Measurements from ENCODE around the gene TSPAN16. TPM values are rescaled to one million over a fixed set of nuclear protein-coding genes. Genes with fewer than 3 reads are reported as not detected.

TSPAN16 gene
- total and polyA plus RNA-seq, 2 of the 13 experiments (the other 11 are each of a cell fraction or from before 2014, with no cell fraction given) = not detected

DNA sequence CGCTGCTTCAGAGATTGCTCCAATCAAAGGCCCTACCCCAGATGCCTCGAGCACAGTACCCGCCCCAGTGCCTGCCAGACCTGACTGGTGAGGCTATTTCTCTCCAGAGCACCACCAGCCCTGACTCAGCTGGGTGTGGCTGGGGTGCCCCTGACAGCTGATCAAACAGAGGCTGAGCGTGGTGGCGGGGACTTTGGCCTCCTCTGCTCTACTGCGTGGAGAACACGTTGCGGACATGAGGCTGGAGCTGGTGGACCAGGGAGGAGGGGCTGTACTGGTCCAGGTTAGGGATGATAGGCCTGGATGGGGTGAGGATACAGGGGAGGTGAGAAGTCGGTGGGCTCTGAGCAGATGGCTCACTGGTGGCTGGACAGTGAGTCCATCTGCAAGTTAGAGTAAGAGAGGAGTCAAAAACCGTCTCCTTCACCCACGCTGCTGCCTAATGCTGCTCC is 30.1 kb upstream of the TSPAN16 start (continued):
- TF ChIP-seq GPN1 (CRISPR knock-in tag; IDR thresholded peaks at IDR 0.05; ENCODE audit: borderline replicate concordance) (no peak), PRMT3 (CRISPR knock-in tag; IDR thresholded peaks at IDR 0.05; ENCODE audit: borderline replicate concordance, low read depth) (peak; percentile 63; the same call in 1 of the 2 replicates), ZNF777 (CRISPR knock-in tag; IDR thresholded peaks at IDR 0.05) (0 out of 2 replicates have a peak, but pooled peaks have one; percentile 21), ZNF382 (CRISPR knock-in tag; IDR thresholded peaks at IDR 0.05; ENCODE audit: borderline replicate concordance) (no peak), ZC3H4 (CRISPR knock-in tag; IDR thresholded peaks at IDR 0.05; ENCODE audit: borderline replicate concordance) (no peak), ZNF264 (CRISPR knock-in tag; IDR thresholded peaks at IDR 0.05) (peak; percentile 94), NFYB (CRISPR knock-in tag; IDR thresholded peaks at IDR 0.05) (no peak), ZNF883 (CRISPR knock-in tag; IDR thresholded peaks at IDR 0.05; ENCODE audit: not compliant biosample characterization) (peak; percentile 95), ZNF180 (CRISPR knock-in tag; IDR thresholded peaks at IDR 0.05; ENCODE audit: borderline replicate concordance, low read depth) (no peak), SP4 (CRISPR knock-in tag; IDR thresholded peaks at IDR 0.05) (peak; percentile 84), NKX3-1 (CRISPR knock-in tag; IDR thresholded peaks at IDR 0.05) (peak; percentile 60; the same call in 1 of the 2 replicates), NBN (conservative IDR thresholded peaks at IDR 0.05) (no peak), CEBPB (IDR thresholded peaks at IDR 0.05; ENCODE audit: borderline replicate concordance, low read depth, low read length) (no peak), ISX (CRISPR knock-in tag; conservative IDR thresholded peaks at IDR 0.05) (no peak), ELF3 (CRISPR knock-in tag; IDR thresholded peaks at IDR 0.05) (peak; percentile 92), BORCS8-MEF2B (CRISPR knock-in tag; IDR thresholded peaks at IDR 0.05) (peak; percentile 98), TAF1 (CRISPR knock-in tag; IDR thresholded peaks at IDR 0.05) (no peak; the same call in 1 of the 2 replicates), ATF1 (CRISPR knock-in tag; IDR thresholded peaks at IDR 0.05) (peak; percentile 24; the same call in 1 of the 2 replicates), ZNF292 (CRISPR knock-in tag; IDR thresholded peaks at IDR 0.05; ENCODE audit: borderline replicate concordance, low read depth) (peak; percentile 96; the same call in 1 of the 2 replicates), MIXL1 (CRISPR knock-in tag; IDR thresholded peaks at IDR 0.05) (peak; percentile 96)
- TF ChIP-seq, protein P1, sequence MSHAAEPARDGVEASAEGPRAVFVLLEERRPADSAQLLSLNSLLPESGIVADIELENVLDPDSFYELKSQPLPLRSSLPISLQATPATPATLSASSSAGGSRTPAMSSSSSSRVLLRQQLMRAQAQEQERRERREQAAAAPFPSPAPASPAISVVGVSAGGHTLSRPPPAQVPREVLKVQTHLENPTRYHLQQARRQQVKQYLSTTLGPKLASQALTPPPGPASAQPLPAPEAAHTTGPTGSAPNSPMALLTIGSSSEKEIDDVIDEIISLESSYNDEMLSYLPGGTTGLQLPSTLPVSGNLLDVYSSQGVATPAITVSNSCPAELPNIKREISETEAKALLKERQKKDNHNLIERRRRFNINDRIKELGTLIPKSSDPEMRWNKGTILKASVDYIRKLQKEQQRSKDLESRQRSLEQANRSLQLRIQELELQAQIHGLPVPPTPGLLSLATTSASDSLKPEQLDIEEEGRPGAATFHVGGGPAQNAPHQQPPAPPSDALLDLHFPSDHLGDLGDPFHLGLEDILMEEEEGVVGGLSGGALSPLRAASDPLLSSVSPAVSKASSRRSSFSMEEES (CRISPR knock-in tag; IDR thresholded peaks at IDR 0.05) = peak; percentile 87
- TF ChIP-seq, protein P2, sequence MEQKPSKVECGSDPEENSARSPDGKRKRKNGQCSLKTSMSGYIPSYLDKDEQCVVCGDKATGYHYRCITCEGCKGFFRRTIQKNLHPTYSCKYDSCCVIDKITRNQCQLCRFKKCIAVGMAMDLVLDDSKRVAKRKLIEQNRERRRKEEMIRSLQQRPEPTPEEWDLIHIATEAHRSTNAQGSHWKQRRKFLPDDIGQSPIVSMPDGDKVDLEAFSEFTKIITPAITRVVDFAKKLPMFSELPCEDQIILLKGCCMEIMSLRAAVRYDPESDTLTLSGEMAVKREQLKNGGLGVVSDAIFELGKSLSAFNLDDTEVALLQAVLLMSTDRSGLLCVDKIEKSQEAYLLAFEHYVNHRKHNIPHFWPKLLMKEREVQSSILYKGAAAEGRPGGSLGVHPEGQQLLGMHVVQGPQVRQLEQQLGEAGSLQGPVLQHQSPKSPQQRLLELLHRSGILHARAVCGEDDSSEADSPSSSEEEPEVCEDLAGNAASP (CRISPR knock-in tag; IDR thresholded peaks at IDR 0.05; ENCODE audit: borderline replicate concordance) = peak; percentile 85; the same call in 1 of the 2 replicates
- TF ChIP-seq, protein P3, sequence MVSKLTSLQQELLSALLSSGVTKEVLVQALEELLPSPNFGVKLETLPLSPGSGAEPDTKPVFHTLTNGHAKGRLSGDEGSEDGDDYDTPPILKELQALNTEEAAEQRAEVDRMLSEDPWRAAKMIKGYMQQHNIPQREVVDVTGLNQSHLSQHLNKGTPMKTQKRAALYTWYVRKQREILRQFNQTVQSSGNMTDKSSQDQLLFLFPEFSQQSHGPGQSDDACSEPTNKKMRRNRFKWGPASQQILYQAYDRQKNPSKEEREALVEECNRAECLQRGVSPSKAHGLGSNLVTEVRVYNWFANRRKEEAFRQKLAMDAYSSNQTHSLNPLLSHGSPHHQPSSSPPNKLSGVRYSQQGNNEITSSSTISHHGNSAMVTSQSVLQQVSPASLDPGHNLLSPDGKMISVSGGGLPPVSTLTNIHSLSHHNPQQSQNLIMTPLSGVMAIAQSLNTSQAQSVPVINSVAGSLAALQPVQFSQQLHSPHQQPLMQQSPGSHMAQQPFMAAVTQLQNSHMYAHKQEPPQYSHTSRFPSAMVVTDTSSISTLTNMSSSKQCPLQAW (CRISPR knock-in tag; IDR thresholded peaks at IDR 0.05) = peak; percentile 99
- TF ChIP-seq, protein P4, sequence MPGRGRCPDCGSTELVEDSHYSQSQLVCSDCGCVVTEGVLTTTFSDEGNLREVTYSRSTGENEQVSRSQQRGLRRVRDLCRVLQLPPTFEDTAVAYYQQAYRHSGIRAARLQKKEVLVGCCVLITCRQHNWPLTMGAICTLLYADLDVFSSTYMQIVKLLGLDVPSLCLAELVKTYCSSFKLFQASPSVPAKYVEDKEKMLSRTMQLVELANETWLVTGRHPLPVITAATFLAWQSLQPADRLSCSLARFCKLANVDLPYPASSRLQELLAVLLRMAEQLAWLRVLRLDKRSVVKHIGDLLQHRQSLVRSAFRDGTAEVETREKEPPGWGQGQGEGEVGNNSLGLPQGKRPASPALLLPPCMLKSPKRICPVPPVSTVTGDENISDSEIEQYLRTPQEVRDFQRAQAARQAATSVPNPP (CRISPR knock-in tag; IDR thresholded peaks at IDR 0.05) = peak; percentile 82; the same call in 1 of the 2 replicates
- TF ChIP-seq, protein P5, sequence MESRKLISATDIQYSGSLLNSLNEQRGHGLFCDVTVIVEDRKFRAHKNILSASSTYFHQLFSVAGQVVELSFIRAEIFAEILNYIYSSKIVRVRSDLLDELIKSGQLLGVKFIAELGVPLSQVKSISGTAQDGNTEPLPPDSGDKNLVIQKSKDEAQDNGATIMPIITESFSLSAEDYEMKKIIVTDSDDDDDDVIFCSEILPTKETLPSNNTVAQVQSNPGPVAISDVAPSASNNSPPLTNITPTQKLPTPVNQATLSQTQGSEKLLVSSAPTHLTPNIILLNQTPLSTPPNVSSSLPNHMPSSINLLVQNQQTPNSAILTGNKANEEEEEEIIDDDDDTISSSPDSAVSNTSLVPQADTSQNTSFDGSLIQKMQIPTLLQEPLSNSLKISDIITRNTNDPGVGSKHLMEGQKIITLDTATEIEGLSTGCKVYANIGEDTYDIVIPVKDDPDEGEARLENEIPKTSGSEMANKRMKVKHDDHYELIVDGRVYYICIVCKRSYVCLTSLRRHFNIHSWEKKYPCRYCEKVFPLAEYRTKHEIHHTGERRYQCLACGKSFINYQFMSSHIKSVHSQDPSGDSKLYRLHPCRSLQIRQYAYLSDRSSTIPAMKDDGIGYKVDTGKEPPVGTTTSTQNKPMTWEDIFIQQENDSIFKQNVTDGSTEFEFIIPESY (CRISPR knock-in tag; IDR thresholded peaks at IDR 0.05) = peak; percentile 56
